Neural cell (in vitro differentiated cells): ENCODE data around the gene SNX13. TPM values are rescaled to one million over a fixed set of nuclear protein-coding genes. Genes with fewer than 3 reads are reported as not detected.

ENCODE experiments used
- H2AFZ ChIP-seq: fragments of 200-600, 300-800 bp; sonication (generic), shearing (Covaris generic); 2 replicates; pipeline ENCODE4 v1.6.0; 2014; ENCODE audit warnings: low read depth, mild to moderate bottlenecking, antibody characterized with exemption, low read length, moderate library complexity
- H3F3A ChIP-seq: fragments of 200-600 bp; shearing (Covaris generic); 2 replicates; pipeline ENCODE4 v1.6.1; 2016; ENCODE audit warnings: mild to moderate bottlenecking, moderate library complexity, mixed read lengths, antibody characterized with exemption, low read length; ENCODE audit not compliant: insufficient read depth, poor library complexity, severe bottlenecking
- H3K27ac ChIP-seq: fragments of 200-600, 300-800 bp; sonication (generic), shearing (Covaris generic); 2 replicates; pipeline ENCODE4 v1.5.1; 2014; ENCODE audit warnings: mild to moderate bottlenecking, low read length, moderate library complexity
- H3K27me3 ChIP-seq: fragments of 300-800, 200-600 bp; sonication (generic), shearing (Covaris generic); 2 replicates; pipeline ENCODE4 v1.6.0; 2014; ENCODE audit warnings: mild to moderate bottlenecking, low read depth, low read length, moderate library complexity; ENCODE audit not compliant: insufficient read depth
- H3K36me3 ChIP-seq: fragments of 300-800, 200-600 bp; sonication (generic), shearing (Covaris generic); 2 replicates; pipeline ENCODE4 v1.5.1; 2014; ENCODE audit warnings: mild to moderate bottlenecking, antibody characterized with exemption, low read length, moderate library complexity; ENCODE audit not compliant: insufficient read depth
- H3K4me2 ChIP-seq: fragments of 300-800, 200-600 bp; sonication (generic), shearing (Covaris generic); 2 replicates; pipeline ENCODE4 v1.6.0; 2014; ENCODE audit warnings: mild to moderate bottlenecking, low read length
- H3K4me3 ChIP-seq: fragments of 300-800, 200-600 bp; sonication (generic), shearing (Covaris generic); 2 replicates; pipeline ENCODE4 v1.5.1; 2014; ENCODE audit warnings: mild to moderate bottlenecking, low read length, moderate library complexity
- H3K79me2 ChIP-seq: fragments of 200-600 bp; shearing (Covaris generic); replicated peaks from 2 replicates; pipeline ENCODE4 v1.6.0; 2014; ENCODE audit warnings: mild to moderate bottlenecking, low read length, moderate library complexity; ENCODE audit not compliant: insufficient read depth
- H3K9ac ChIP-seq: fragments of 300-800, 200-600 bp; sonication (generic), shearing (Covaris generic); 2 replicates; pipeline ENCODE4 v1.6.1; 2016; ENCODE audit warnings: mild to moderate bottlenecking, low read length, mixed read lengths
- H3K9me2 ChIP-seq: fragments of 200-600 bp; shearing (Covaris generic); 2 replicates; pipeline ENCODE4 v1.6.1; 2016; ENCODE audit warnings: mild to moderate bottlenecking, low read length, mixed read lengths; ENCODE audit not compliant: insufficient read depth
- H3K9me3 ChIP-seq: fragments of 200-600, 300-800 bp; sonication (generic), shearing (Covaris generic); 2 replicates; pipeline ENCODE4 v1.6.1; 2016; ENCODE audit warnings: mild to moderate bottlenecking, mixed run types, low read length, moderate library complexity, mixed read lengths
- H4K20me1 ChIP-seq: fragments of 200-600 bp; shearing (Covaris generic); 2 replicates; pipeline ENCODE4 v1.6.1; 2016; ENCODE audit warnings: mild to moderate bottlenecking, mixed run types; ENCODE audit not compliant: insufficient read depth
- EP300 ChIP-seq: fragments of 450-650 bp; conservative IDR thresholded peaks from 2 replicates; pipeline ENCODE4 v1.6.1; 2014; ENCODE audit warnings: antibody characterized with exemption, mild to moderate bottlenecking, moderate library complexity; ENCODE audit not compliant: poor library complexity, severe bottlenecking
- EZH2 ChIP-seq: fragments of 200-600, 300-800 bp; shearing (Covaris generic), sonication (generic); IDR thresholded peaks from 2 replicates; pipeline ENCODE4 v1.6.1; 2014; ENCODE audit warnings: antibody characterized with exemption, low read length, borderline replicate concordance, mild to moderate bottlenecking; ENCODE audit not compliant: insufficient read depth, poor library complexity, severe bottlenecking
- MXI1 ChIP-seq: fragments of 450-650 bp; conservative IDR thresholded peaks from 2 replicates; pipeline ENCODE4 v1.6.1; 2014; ENCODE audit warnings: antibody characterized with exemption, mild to moderate bottlenecking; ENCODE audit not compliant: poor library complexity, severe bottlenecking
- POLR2AphosphoS5 ChIP-seq: IDR thresholded peaks from 2 replicates; pipeline ENCODE4 v1.6.1; 2012
- RAD21 ChIP-seq: fragments of 450-650 bp; conservative IDR thresholded peaks from 2 replicates; pipeline ENCODE4 v1.6.1; 2014; ENCODE audit warnings: antibody characterized with exemption, mild to moderate bottlenecking, moderate library complexity
- SMC3 ChIP-seq: fragments of 450-650 bp; conservative IDR thresholded peaks from 2 replicates; pipeline ENCODE4 v1.6.1; 2014; ENCODE audit warnings: antibody characterized with exemption, mild to moderate bottlenecking, moderate library complexity; ENCODE audit not compliant: poor library complexity
- TAF1 ChIP-seq: IDR thresholded peaks from 2 replicates; pipeline ENCODE4 v1.6.1; 2012; ENCODE audit warnings: low read depth
- polyA plus RNA-seq: library from polyadenylated mRNA; depleted of rRNA; stranded (reverse); fragments of >200 nt; gene quantifications from 2 replicates; pipeline ENCODE4 v1.2.3, GENCODE V29; 2014
- TF ChIP-seq, protein P1 (sequence below): fragments of 450-650 bp; IDR thresholded peaks from 2 replicates; pipeline ENCODE4 v1.5.1; 2014; ENCODE audit warnings: antibody characterized with exemption, mild to moderate bottlenecking, moderate library complexity; ENCODE audit not compliant: poor library complexity, severe bottlenecking
- TF ChIP-seq, protein P2 (sequence below): IDR thresholded peaks from 2 replicates; pipeline ENCODE4 v1.6.1; 2012; ENCODE audit warnings: borderline replicate concordance

The SNX13 gene
- polyA plus RNA-seq, 1 donor from 2014 or later: 50.6 TPM

DNA sequence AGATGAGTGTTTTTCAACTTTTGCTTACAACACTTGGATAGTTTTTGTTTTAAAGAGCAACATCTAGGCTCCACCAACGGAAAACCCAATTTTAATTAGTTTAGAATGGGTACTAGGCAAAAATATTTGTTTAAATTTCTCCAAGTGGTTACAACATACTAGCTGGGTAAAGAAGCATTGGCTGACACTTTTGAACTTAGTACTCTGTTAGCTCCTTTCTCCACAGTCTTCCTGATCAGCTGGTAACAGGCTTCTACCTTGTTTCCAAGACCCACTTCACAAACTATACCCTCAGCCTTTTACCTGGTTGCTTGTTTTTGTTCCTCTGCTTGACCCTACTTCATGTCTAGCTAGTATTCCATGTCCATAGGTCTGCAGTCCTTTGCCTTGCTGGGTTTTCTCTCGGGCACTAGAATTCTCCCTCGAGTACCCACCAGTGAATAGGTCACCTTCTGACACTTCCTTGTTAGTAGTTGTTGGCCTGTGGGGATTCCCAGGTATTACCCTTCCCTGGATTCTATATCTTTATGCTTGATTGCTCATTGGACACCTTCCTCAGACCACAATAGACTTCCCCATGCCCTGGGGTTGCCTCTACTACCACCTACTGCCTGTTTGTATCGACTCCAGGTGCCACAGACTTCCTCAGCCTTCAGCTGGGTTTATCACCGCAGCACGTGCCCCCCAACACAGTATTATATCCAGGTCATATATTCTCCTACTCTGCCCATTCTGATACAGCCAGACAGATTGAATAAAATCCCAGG, 45.4 kb upstream of the SNX13 start:
- Histone ChIP-seq H2AFZ (no peak overlapping the region), H3K4me2 (no peak overlapping the region), H3K4me3 (no peak overlapping the region), H3K27ac (no peak overlapping the region), H3K9me3 (no peaks in the 10 kb centered on the region), H3K9me2 (no peaks in the 10 kb centered on the region), H3K9ac (no peak overlapping the region), H3K27me3 (no peaks in the 10 kb centered on the region), H4K20me1 (no peaks in the 10 kb centered on the region), H3K36me3 (no peaks in the 10 kb centered on the region), H3K79me2 (no peaks in the 10 kb centered on the region), H3F3A (no peaks in the 10 kb centered on the region)
- TF ChIP-seq EP300 (no peak), MXI1 (no peak), EZH2 (no peak), RAD21 (no peak), TAF1 (no peak), POLR2AphosphoS5 (no peak), SMC3 (no peak)
- TF ChIP-seq, protein P1, sequence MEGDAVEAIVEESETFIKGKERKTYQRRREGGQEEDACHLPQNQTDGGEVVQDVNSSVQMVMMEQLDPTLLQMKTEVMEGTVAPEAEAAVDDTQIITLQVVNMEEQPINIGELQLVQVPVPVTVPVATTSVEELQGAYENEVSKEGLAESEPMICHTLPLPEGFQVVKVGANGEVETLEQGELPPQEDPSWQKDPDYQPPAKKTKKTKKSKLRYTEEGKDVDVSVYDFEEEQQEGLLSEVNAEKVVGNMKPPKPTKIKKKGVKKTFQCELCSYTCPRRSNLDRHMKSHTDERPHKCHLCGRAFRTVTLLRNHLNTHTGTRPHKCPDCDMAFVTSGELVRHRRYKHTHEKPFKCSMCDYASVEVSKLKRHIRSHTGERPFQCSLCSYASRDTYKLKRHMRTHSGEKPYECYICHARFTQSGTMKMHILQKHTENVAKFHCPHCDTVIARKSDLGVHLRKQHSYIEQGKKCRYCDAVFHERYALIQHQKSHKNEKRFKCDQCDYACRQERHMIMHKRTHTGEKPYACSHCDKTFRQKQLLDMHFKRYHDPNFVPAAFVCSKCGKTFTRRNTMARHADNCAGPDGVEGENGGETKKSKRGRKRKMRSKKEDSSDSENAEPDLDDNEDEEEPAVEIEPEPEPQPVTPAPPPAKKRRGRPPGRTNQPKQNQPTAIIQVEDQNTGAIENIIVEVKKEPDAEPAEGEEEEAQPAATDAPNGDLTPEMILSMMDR: no peak
- TF ChIP-seq, protein P2, sequence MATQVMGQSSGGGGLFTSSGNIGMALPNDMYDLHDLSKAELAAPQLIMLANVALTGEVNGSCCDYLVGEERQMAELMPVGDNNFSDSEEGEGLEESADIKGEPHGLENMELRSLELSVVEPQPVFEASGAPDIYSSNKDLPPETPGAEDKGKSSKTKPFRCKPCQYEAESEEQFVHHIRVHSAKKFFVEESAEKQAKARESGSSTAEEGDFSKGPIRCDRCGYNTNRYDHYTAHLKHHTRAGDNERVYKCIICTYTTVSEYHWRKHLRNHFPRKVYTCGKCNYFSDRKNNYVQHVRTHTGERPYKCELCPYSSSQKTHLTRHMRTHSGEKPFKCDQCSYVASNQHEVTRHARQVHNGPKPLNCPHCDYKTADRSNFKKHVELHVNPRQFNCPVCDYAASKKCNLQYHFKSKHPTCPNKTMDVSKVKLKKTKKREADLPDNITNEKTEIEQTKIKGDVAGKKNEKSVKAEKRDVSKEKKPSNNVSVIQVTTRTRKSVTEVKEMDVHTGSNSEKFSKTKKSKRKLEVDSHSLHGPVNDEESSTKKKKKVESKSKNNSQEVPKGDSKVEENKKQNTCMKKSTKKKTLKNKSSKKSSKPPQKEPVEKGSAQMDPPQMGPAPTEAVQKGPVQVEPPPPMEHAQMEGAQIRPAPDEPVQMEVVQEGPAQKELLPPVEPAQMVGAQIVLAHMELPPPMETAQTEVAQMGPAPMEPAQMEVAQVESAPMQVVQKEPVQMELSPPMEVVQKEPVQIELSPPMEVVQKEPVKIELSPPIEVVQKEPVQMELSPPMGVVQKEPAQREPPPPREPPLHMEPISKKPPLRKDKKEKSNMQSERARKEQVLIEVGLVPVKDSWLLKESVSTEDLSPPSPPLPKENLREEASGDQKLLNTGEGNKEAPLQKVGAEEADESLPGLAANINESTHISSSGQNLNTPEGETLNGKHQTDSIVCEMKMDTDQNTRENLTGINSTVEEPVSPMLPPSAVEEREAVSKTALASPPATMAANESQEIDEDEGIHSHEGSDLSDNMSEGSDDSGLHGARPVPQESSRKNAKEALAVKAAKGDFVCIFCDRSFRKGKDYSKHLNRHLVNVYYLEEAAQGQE: no peak

DNA sequence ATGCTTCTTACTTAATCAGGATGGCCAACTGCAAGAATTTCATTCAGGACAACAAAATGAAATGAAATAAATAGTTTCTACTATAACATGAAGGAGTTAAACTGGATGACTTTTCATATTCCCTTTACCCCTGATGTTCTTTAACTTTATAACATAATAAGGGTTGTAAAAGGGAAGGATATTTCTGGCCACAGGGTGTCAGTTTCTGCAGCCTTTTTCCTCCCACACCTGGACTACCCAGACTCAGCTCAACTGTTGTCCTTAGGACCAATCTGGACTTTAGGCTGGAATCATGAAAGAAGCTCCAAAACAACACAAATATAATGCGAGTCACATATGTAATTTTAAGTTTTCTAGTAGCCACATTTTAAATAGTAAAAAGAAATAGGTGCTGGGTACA, 44.0 kb upstream of the SNX13 start:
- H3F3A ChIP-seq: no peaks in the 10 kb centered on the region
- no peaks in the 10 kb centered on the region for H4K20me1 ChIP-seq
- H3K4me3 ChIP-seq: no peak overlapping the region
- no peak overlapping the region for H3K4me2 ChIP-seq
- no peak overlapping the region for H2AFZ ChIP-seq
- no peak overlapping the region for H3K27ac ChIP-seq
- TF ChIP-seq, protein P2: no peak
- TF ChIP-seq RAD21: no peak
- no peak for TF ChIP-seq EP300
- no peak for TF ChIP-seq SMC3
- TF ChIP-seq MXI1: no peak
- no peak for TF ChIP-seq TAF1
- TF ChIP-seq, protein P1: no peak
- TF ChIP-seq POLR2AphosphoS5: no peak
- no peak for TF ChIP-seq EZH2
- H3K79me2 ChIP-seq: no peaks in the 10 kb centered on the region
- H3K9ac ChIP-seq: no peak overlapping the region
- H3K9me2 ChIP-seq: no peaks in the 10 kb centered on the region
- H3K9me3 ChIP-seq: no peaks in the 10 kb centered on the region
- H3K27me3 ChIP-seq: no peaks in the 10 kb centered on the region
- H3K36me3 ChIP-seq: no peaks in the 10 kb centered on the region
